ENCODE measurements around the gene NRP2.

NRP2 gene

DNA sequence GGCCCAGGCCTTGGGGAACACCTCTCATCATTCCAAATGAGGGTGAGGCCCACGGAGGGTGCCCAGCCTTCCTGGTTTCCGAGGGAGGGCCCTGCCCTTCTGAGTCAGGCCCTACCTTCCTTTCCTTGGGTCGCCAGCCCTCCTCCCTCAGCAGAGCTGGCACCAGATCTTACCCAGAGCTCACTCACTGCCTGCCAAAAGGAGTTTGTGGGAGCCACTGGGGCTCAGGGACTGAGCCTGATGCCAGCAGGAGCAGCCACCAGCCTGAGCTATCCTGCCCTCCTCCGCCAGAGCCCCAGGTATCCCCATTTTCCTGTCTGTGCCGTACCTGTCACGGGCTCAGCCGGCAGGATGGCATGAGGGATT lies 64.1 kb downstream of the NRP2 start:
- DNase-seq (ENCODE audit: low read depth), result no peak
- H3K4me3 ChIP-seq (ENCODE audit: low read depth, low read length), result no peak overlapping the region
- in situ Hi-C loops (cut with HindIII; ENCODE audit: low sequenced_read_pairs), result no loop called here
- TF ChIP-seq, protein P1, sequence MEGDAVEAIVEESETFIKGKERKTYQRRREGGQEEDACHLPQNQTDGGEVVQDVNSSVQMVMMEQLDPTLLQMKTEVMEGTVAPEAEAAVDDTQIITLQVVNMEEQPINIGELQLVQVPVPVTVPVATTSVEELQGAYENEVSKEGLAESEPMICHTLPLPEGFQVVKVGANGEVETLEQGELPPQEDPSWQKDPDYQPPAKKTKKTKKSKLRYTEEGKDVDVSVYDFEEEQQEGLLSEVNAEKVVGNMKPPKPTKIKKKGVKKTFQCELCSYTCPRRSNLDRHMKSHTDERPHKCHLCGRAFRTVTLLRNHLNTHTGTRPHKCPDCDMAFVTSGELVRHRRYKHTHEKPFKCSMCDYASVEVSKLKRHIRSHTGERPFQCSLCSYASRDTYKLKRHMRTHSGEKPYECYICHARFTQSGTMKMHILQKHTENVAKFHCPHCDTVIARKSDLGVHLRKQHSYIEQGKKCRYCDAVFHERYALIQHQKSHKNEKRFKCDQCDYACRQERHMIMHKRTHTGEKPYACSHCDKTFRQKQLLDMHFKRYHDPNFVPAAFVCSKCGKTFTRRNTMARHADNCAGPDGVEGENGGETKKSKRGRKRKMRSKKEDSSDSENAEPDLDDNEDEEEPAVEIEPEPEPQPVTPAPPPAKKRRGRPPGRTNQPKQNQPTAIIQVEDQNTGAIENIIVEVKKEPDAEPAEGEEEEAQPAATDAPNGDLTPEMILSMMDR (IDR thresholded peaks at IDR 0.05; ENCODE audit: low read depth, low read length, missing control alignments), result no peak

DNA sequence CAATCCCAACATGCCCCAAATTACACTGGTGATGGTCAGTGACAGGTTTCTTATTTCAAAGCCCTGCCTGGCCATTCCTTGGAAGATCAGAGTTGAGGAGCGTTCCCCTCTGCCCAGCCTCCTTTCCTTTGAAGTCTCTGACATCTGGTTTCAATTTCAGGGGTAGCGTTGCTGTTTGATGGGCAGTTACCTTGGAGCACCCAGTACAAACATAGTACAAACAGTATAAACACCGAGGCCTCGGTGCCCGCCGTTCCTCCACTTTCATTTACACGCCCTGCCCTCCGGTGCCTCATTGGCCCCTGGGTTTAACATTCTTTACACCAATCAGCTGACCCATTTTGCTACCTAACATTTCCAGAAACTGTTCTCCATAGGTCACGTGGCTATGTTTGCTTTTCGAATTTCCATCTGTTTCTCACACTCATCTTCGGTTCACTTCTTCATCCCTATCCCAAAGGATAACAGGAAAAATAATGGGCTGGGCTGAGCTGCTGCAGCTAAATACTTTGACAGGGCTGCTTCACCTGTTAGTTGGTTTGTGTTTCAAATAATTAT lies 65.6 kb downstream of the NRP2 start:
- in situ Hi-C loops (cut with HindIII; ENCODE audit: low sequenced_read_pairs), result no loop called here
- no peak for DNase-seq (ENCODE audit: low read depth)
- H3K4me3 ChIP-seq (ENCODE audit: low read depth, low read length), result no peak overlapping the region
- TF ChIP-seq, protein P1 (IDR thresholded peaks at IDR 0.05; ENCODE audit: low read depth, low read length, missing control alignments), result no peak

DNA sequence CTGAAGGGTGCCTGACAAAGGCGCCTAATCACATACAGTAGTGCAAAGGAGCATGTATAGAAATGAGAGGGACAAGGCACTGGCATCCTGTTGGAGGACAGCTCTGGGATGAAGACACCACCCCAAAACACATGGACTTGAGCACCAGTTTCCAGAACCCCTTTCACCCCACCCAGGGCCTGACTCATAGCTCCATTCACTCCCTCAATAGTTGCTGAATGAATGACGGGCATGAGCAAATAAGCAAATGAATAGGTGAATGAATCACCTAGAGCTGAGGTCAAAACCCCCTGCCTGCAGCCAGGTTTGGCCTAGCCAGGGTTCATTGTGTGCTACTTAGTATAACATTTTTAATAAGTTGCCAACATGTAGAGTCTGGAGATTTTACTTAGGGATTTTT lies 66.3 kb downstream of the NRP2 start:
- no peak for DNase-seq (ENCODE audit: low read depth)
- H3K4me3 ChIP-seq (ENCODE audit: low read depth, low read length), result no peak overlapping the region
- in situ Hi-C loops (cut with HindIII; ENCODE audit: low sequenced_read_pairs), result no loop called here
- TF ChIP-seq, protein P1 (IDR thresholded peaks at IDR 0.05; ENCODE audit: low read depth, low read length, missing control alignments), result no peak

DNA sequence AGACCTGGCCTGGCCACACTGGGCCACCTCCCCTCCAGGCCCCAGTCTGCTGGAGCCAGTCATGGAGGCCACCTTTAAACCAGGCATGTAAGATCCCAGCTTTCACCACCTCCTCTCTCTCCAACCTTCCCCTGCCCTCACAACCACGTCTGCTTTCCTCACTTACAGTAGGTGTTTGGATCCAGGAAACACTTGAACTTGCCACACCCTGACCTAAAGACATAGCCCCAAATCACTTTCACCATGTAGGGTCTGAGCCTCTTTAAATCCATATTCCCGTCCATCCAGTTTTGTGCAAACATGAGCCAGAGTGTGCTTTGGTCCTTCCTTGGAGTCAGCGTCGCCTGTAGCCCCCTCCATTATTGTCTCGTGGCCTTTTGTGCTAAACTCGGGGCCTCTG lies 66.8 kb downstream of the NRP2 start:
- no peak overlapping the region for H3K4me3 ChIP-seq (ENCODE audit: low read depth, low read length)
- no peak for DNase-seq (ENCODE audit: low read depth)
- TF ChIP-seq, protein P1 (IDR thresholded peaks at IDR 0.05; ENCODE audit: low read depth, low read length, missing control alignments), result no peak
- in situ Hi-C loops (cut with HindIII; ENCODE audit: low sequenced_read_pairs), result no loop called here

DNA sequence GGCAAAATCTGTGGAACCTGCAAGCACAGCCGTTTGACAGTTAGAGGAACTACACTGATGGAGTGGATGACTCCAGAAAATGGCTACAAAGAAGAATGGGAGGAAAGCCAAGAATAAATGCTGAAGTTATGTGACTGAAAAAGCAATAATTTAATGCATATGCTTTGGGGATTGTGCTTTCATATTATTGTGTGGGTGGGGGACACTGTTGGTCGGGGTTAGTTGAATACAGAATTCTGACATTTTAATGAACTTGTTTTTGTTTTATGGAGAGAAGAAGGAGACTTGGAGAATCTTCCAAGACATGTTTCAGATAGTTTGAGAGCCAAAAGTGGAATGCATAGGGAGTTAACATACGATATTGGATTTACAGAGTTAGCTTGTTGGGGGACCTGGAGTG lies 68.5 kb downstream of the NRP2 start:
- no peak overlapping the region for H3K4me3 ChIP-seq (ENCODE audit: low read depth, low read length)
- in situ Hi-C loops (cut with HindIII; ENCODE audit: low sequenced_read_pairs), result no loop called here
- no peak for DNase-seq (ENCODE audit: low read depth)
- TF ChIP-seq, protein P1 (IDR thresholded peaks at IDR 0.05; ENCODE audit: low read depth, low read length, missing control alignments), result no peak

DNA sequence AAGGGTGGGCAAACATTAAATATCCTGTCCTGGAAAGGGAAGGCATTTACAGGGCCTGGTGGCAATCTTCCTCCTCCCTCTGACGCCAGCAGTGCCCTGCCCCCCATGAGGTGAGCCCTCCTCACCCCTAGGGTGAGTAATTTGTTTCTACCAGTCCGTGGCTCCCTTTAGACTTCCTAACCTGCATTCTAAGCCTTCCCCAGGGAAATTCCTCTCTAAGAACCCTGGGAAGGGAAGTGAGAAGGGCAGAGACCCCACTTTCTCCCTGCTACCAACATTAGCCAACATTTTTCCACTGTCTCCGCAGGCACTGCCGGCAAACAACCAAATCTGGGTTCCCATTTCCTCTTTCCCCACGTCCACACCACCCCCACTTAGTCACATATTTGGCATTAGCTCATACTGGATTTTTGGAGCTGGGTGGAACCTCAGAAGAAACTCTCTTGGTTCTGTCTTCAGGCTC lies 69.3 kb downstream of the NRP2 start:
- in situ Hi-C loops (cut with HindIII; ENCODE audit: low sequenced_read_pairs), result no loop called here
- DNase-seq (ENCODE audit: low read depth), result no peak
- TF ChIP-seq, protein P1 (IDR thresholded peaks at IDR 0.05; ENCODE audit: low read depth, low read length, missing control alignments), result no peak
- H3K4me3 ChIP-seq (ENCODE audit: low read depth, low read length), result no peak overlapping the region
